ENCODE measurements around the gene ADGRG7.
"Not testable (repeated sequence)": the region's sequence is repeated elsewhere in the genome, so short reads cannot be mapped to it uniquely, and the experiment has no call there.

ADGRG7 gene, protein sequence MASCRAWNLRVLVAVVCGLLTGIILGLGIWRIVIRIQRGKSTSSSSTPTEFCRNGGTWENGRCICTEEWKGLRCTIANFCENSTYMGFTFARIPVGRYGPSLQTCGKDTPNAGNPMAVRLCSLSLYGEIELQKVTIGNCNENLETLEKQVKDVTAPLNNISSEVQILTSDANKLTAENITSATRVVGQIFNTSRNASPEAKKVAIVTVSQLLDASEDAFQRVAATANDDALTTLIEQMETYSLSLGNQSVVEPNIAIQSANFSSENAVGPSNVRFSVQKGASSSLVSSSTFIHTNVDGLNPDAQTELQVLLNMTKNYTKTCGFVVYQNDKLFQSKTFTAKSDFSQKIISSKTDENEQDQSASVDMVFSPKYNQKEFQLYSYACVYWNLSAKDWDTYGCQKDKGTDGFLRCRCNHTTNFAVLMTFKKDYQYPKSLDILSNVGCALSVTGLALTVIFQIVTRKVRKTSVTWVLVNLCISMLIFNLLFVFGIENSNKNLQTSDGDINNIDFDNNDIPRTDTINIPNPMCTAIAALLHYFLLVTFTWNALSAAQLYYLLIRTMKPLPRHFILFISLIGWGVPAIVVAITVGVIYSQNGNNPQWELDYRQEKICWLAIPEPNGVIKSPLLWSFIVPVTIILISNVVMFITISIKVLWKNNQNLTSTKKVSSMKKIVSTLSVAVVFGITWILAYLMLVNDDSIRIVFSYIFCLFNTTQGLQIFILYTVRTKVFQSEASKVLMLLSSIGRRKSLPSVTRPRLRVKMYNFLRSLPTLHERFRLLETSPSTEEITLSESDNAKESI

DNA sequence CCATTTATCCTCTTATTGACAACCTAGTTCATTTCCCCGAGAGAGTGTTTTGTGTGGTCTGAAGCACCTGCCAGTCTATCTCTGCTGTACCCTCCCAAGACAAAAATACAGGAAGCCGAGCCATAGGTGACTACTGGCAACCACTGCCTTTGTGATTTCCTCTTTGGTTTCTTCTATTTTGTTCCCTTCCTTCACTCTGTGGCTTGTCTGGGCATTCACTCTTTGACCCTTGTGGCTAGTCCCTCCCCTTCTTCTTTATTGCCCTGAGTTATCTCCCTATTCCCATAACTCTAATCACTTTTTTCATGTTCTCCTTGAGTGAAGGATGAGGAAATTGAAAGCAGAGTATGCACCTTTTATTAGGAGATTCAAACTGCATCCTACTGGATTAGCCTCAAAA is at the start of gene ADGRG7:
Gene ADGRG7 (plus strand): TSS at position 297 of the 400 bp plus-strand sequence. CDS start 256 bp downstream, outside the sequence.
- no peak for DNase-seq

DNA sequence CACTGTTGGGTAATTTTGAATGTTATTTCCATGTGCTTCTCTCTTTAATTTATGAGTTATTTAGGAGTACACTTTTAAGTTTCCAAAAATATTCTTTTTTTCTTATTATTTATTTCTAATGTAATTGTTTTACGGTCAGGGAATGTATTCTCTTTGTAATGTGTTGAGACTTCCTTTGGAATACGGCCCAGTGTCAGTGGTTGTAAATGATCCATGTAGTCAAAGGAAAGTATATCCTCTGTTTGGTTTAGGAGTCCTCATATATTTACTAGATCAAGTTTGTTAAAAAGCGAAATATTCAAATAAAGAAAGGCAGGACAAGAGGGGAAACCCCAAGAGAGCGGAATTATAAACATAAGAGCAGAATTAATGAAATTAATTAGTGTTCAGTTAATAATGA is 49.0 kb upstream of the ADGRG7 start:
- DNase-seq: no peak

DNA sequence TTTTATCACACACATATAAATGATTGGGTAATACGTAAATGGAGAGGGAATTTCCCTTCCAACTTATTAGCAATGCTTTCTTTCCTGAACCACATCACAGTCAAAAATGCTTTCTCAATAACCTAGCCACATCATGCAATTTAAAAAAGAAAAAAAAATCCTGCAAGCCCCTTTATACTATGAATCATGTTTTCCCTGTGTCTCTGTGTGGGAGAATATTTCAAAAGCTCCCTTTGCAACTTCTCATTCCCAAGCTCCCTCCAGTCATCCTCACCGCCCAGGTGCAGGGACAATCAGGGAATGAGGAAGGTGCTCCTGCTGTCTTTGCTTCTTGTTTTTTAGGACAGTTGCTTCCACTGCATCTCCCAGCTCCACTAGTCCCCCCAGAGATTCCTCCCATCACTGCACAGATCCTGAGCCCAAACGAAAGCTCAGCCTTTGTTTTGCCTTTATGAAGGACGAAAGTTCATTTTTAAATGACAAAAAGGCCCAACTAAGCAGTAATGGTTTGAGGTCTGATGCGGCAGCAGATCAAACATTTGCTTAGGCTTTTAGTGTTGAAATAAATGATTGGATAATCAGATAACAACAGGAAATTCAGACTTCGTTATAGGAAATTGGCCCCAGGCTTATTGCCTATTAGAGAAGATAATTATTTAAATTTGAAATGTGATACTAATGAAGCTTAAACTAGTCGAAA is 47.8 kb upstream of the ADGRG7 start:
- DNase-seq: no peak

DNA sequence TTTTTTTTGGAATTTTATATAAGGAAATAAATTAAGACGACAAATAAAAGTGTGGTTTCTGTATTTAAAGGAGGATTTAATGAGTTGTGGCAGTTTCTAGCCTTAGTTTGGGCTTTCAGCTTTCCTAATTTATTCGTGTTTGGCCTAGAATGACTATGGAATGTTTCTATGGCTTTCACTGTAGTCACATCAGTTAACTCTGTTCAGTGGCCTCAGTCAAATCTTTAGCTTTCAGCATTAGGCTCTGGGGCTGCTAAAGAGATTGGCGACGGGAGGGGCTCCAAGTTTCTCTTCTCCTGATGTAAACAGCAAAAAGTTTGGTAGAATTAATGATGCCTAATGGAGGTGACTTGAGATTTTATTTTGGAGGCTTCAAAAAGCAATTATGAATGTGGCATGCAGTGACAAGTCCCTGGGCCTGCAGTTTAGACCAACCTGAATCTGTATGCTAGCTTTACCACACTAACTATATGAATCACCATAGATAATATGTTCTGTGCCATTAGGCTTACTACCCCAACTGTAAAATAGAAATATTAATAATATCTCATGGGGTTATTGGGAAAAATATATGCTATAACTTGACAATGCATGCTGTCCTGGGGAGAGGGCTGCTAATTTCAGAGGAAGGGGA is 47.1 kb upstream of the ADGRG7 start:
- no peak for DNase-seq

DNA sequence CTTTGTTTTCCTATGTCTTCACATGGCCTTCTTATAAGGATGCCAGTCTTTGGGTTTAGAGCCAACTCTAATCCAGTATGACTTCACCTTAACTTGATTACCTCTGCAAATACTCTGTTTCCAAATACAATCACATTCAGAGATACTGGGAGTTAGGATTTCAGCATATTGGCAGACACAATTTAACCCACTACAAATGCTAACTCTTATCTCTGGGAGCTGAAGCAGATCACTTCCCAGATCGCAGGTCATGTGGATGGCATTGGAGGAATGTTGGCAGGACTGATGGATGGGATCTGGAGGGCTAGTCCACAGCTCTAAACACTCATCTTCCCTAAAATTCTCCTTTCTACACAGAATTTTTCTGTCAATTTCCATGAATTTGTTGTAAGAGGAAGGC is 46.2 kb upstream of the ADGRG7 start:
- DNase-seq: no peak

DNA sequence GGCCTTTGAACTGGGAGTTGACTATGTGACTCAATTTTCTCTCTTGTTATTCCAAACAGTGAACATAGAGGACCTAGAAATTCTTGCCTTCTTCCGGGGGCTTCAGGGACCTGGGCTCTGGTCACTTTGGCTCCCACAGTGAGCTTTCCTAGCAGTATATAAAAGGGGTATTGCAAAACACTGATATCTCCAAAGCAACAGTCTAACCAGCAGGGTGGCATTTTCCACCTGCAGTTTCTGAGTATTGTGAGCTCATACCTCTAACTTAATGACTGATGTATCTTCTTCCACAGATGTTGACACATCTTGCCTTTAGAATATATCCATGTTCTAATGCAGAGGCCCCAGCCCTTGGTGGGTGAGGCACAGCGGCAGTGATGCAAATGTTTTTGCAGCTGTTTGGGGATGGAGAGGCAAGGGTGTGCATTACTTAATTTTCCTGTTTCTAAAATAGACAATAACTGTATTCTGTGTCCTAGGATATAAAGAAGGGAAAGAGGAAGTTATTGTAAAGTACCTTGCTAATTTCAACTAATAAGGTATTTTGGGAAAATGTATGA is 45.7 kb upstream of the ADGRG7 start:
- no peak for DNase-seq

DNA sequence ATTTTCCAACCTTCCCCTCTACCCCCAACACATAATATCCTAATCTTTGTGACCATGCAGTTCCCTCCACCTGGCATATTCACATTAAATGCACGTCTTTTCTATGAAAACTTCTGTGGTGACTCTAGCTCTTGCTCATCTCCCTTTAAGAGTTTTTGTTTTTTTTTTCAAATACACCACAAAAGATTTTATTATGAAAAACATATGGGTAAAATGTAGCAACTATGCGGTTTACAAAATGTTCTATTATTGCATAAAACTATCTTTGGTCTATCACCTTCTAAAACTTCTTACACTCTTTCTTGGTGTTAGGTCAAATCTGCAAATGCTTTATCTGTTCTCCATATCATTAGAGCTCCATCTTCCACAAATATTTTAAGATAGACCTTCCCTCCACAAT is 38.6 kb upstream of the ADGRG7 start:
- no peak for DNase-seq

DNA sequence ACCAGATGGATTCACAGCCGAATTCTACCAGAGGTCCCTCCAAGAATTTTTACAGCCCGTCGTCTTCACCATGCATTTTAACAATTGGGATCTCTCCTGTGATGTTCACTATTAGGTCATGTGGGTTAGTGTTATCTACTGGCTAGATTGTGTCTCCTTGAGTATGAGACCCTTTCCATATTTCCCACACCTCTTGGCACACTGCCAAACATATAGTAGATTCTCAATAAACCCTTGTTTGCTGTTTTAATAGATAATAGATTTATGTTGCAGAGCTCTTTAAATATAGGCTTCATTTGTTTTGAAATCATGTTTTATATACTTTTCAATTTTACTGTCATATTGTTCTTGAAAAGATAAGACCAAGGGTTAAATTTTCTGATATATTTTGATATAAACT is 34.9 kb upstream of the ADGRG7 start:
- no peak for DNase-seq

DNA sequence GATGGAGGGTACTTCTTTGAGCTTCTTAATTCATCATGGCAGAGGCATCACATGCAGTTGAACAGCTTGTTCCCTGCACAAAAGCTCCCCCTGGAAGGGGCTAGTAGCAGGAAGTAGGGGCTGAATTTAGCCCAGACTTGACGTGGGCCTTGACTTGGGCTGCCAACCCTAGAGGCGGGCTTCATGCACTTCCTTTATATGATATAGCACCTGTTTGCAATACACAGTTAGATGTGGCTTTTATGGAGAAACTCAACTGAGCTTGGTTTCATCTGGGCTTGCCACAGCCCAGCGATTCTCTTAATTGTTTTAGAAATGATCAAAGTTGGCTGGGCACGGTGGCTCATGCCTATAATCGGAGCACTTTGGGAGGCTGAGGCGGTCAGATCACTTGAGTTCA is 33.7 kb upstream of the ADGRG7 start:
- no peak for DNase-seq

DNA sequence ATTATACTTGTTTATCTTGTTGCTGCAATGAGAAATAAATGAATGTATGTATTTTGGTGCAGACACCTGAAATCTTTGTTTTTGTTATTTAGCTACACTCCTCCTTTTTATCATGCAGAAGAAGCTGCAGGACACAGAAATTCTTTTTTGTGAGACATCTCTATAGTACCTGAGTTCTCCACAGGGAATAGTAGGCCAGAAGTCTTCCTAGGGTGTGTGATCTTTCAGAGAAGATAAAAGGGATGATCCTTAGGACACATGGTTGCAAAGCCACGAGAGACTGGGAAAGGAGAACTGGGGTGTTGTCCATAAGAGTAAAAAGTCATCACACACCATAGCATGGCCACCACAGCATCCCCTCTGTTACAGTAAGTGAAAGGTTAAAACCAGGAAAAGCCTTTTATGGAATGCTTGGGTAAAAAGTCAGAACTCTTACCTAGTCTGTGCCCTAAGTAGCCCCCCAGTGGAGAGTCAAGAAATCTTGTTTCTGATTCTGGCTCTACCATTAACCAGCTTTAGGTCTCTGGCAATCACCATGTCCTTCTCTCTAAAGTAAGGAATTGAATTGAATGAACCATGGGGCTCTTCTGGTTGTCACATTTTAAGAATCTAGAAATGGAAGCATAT is 31.9 kb upstream of the ADGRG7 start:
- DNase-seq: no peak

DNA sequence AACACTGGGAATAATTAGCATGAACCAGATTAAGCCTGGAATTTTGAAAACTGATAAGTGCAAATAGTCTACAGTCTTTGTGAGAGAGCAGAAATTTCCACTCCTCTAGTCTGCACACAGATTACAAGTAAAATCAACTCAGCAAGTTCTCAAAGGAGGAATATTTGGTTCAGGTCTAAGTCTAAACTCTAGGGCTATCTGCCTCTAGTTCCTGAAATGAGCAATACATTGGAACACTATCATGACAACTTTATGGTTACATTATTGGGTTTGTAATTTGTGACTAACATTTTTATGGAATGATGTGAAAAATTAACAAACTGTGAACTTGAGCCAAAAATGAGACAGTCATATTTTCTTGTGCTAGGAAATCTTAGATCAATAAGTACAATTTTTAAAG is 30.8 kb upstream of the ADGRG7 start:
- DNase-seq: no peak

DNA sequence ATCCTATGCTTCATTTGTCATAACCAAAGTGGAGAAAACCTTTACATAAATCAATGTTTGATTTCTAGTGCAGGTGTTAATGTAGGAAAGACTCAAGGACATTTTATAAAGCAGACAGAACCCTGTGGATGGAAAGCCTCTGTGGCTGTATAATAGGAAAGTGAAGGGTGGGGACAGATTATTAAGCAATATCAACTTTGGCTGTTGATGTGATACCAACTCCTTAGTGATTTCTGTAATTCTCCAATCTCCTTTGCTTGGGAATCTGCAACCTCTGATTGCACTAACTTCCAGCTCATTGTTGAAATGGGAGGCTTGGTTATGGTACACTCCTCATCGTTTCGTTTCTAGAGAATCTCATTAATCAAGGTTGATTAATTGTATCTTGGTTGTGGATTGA is 29.3 kb upstream of the ADGRG7 start:
- DNase-seq: no peak

DNA sequence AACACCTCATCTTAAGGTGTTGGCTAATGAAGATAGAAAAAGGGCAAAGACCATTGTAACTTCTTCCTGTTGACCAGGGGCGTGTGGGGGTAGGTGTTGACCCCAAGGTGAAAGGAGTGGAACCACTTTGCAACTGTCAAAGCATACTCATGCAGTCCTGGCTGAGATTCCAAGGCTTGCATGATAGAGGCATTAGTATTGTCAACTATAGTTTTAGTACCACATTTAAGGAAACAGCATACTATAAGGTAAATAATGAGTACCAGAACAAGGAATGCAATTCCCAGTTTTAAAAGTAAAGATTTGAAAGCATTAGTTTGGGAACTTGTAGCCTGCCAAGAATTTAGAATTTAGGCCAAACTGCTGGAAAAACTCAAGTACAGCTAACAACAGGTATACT is 27.8 kb upstream of the ADGRG7 start:
- no peak for DNase-seq

DNA sequence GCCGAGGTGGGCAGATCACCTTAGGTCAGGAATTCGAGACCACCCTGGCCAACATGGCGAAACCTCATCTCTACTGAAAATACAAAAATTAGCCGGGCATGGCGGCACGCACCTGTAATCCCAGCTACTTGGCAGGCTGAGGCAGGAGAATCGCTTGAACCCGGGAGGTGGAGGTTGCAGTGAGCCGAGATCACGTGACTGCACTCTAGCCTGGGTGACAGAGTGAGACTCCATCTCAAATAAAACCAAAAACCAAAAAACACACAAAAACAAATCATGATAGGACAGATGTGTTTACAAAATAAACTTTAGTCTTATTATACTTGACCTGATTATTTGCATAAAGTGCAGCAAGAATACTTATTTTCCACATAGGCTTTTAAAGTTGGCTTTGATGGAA is 27.2 kb upstream of the ADGRG7 start:
- DNase-seq: not testable (repeated sequence)

DNA sequence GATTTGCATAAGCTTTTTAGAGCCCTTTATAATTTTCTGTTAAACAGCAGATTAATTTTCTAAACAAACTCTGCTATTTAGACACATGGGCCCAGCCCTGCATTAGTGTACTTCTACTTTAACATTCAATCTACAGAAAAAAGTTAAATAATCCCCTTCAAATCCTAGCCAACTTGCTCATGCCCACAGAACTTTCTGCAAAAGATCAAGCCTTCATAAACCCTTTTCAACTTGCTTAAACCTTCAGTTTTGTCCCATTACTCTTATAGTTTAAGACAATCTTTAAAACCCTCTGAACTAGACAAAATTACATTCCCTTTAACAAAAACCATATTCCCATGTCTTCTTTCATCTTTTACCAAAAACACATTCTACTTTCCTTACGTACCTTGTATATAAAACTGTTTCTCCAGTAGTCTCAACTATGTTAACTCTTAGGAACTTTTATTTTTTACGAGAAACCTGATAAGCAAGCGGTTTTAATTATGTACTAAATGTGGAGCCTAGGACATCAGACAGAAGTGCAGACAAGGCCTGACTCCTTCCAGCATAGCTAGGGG is 25.2 kb upstream of the ADGRG7 start:
- no peak for DNase-seq

DNA sequence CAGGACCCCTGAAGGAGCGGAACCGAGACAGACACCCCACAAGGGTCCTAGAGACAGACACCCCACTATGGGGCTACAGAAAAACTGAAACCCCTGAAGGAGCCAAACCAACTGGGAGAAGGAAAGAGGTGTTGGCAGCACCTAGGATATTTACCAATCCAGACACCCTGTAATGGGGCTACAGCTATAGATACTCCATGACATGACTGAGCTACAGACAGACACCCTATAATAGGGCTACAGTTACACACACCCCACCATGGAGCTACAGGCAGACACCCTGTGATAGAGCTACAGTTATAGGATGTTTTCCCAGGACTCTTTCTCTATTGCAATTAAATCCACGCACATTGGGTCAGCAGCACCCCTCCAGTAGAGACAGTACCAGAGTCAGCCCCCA is 22.6 kb upstream of the ADGRG7 start:
- DNase-seq: no peak

DNA sequence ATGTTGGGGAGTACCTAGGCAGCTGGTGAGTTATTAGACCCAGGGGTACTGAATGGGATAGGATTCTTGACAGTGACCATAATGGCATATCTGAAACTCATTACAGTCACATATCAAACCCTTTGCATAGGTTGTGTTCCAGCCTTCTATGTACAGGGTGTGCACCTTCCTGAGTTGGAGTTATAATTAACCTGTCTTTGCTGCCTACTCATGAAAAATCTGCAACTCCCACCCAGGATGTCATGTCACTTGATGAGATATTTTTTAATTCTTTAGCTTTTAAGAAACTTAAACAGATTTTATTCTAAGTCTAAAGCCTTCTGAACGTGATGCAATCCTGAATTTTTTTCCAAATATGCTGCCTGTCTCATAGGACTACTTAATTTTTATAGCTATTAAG is 21.1 kb upstream of the ADGRG7 start:
- DNase-seq: no peak

DNA sequence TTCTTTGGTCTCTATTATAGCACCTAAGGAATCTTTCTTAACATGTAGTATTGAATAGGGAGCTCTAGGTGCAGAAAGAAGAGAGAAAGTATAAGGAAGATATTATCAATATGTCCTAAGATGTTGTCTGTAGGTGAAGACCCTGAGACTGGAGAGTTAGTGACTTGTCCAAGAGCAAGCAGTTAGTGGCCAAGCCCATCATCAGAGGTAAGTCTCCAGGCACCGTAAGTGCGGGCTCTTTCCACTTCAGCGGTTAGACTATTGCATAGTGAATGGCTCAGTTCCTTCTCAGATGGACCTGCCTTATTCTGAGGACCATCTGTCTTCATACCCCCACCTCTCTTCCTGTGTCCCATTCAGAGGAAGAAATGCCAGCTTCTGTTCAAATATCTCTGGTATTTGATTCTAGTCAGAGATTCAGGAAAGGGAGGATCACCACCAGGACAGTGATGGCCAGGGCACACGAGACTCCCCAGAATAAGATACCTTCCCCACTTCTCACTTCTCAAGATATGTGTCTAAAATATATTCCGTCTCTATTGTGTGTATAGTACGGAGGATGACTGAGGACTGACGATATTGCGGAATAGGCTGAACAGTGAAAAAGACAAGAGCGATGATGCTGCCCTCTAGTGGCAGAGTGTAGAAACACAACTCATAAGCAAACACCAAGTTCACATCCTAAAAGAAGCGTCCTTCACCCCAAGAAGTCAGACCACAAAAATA is 19.1 kb upstream of the ADGRG7 start:
- peak; percentile 78 for DNase-seq

DNA sequence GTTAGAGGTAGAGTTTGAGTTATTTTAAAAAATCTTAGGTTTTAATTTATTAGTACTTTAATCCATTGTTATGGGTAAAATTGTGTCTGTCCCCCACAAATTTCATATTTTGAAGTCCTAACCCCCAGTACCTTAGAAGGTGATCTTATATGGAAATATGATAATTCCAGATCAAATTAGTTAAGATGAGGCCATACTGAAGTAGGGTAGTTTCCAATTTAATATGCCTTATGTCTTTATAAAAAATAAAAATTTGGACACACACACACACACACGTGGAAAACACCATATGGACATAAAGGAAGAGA is 18.6 kb upstream of the ADGRG7 start:
- no peak for DNase-seq

DNA sequence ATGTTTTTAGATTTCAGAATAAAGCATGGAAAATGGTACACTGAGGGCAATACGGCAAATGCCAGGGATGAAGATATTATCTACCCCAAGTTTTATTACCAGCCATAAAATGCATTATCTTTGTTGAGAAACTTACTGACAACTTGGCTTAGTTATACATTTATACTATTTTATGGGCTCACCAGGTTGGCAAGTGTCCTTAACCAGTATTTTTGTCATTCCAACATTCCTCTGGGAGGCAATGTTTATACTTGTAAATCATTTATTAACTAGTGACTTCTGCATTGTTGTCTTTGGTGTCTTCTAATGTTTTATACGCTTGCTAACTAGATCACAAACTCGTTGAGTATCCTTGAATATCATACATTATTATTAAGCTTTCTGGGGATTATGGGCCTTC is 18.0 kb upstream of the ADGRG7 start:
- DNase-seq: no peak

DNA sequence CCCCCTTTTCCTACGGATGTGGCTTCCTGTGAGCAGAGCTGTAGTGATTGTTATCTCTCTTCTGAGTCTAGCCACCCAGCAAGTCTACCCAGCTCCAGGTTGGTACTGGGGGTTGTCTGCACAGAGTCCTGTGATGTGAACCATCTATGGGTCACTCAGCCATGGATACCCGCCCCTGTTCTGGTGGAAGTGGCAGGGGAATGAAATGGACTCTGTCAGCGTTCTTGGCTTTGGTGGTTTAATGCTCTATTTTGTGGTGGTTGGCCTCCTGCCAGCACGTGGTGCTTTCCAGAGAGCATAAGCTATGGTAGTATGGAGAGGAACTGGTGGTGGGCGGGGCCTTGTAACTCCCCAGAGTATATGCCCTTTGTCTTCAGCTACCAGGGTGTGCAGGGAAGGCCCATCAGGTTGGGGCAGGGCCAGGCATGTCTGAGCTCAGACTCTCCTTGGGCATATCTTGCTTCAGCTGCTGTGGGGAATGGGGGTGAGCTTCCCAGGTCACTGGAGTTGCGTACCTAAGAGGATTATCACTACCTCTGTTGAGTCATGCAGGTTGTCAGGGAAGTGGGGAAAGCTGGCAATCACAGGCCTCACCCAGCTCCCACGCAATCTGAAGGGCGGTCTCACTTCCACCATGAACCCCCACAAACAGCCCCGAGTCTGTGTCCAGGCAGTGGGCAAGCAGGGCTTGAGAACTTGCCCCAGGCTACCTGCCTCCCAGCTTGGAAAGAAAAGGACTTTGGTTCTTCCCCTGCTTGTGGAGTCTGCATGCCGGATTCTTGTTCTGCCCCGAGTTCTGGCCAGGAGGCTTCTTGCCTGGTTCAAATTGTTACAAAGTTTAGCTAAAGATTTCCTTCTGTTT is 9.0 kb upstream of the ADGRG7 start:
- DNase-seq: no peak
